HepG2 (cell line): ENCODE results near the gene ARHGEF3. TPM values are rescaled to one million over a fixed set of nuclear protein-coding genes. Genes with fewer than 3 reads are reported as not detected.

ENCODE experiments used
- BHLHE40 ChIP-seq: IDR thresholded peaks from 2 replicates; pipeline ENCODE4 v1.6.1; 2011; ENCODE audit warnings: low read length, improper control_type of control experiment
- DBP ChIP-seq: sonication (generic); formaldehyde crosslinking; IDR thresholded peaks from 2 replicates; pipeline ENCODE4 v1.4.0; 2020; ENCODE audit warnings: missing genetic modification reagents; ENCODE audit errors: not compliant biosample characterization
- DPF2 ChIP-seq: sonication (generic); formaldehyde crosslinking; IDR thresholded peaks from 2 replicates; pipeline ENCODE4 v1.4.0; 2020; ENCODE audit warnings: mild to moderate bottlenecking, low read depth, missing genetic modification reagents, borderline replicate concordance
- FOXA3 ChIP-seq: IDR thresholded peaks from 2 replicates; pipeline ENCODE4 v1.6.1; 2016; ENCODE audit warnings: missing genetic modification reagents, missing compliant biosample characterization
- GABPB1 ChIP-seq: IDR thresholded peaks from 2 replicates; pipeline ENCODE4 v1.6.1; 2016; ENCODE audit warnings: mild to moderate bottlenecking, missing genetic modification reagents, moderate library complexity, missing compliant biosample characterization
- MAX ChIP-seq: IDR thresholded peaks from 2 replicates; pipeline ENCODE4 v1.6.1; 2012; ENCODE audit warnings: inconsistent platforms
- MEIS1 ChIP-seq: sonication (generic); formaldehyde crosslinking; IDR thresholded peaks from 2 replicates; pipeline ENCODE4 v1.9.0; 2021; ENCODE audit warnings: mild to moderate bottlenecking, missing genetic modification reagents, moderate library complexity, borderline replicate concordance
- MIER2 ChIP-seq: IDR thresholded peaks from 2 replicates; pipeline ENCODE4 v1.6.1; 2016; ENCODE audit warnings: missing biosample characterization, missing genetic modification reagents
- MIER3 ChIP-seq: IDR thresholded peaks from 2 replicates; pipeline ENCODE4 v1.6.1; 2016; ENCODE audit warnings: missing compliant biosample characterization, borderline replicate concordance
- NFIC ChIP-seq: IDR thresholded peaks from 2 replicates; pipeline ENCODE4 v1.6.1; 2012; ENCODE audit warnings: mild to moderate bottlenecking, low read length, inconsistent platforms
- NFKB2 ChIP-seq: sonication (generic); formaldehyde crosslinking; IDR thresholded peaks from 2 replicates; pipeline ENCODE4 v1.4.0; 2020; ENCODE audit warnings: missing genetic modification reagents, borderline replicate concordance
- NR2C2 ChIP-seq: sonication (generic); formaldehyde crosslinking; IDR thresholded peaks from 2 replicates; pipeline ENCODE4 v1.4.0; 2020; ENCODE audit warnings: missing genetic modification reagents, mild to moderate bottlenecking, moderate library complexity, borderline replicate concordance
- POGZ ChIP-seq: sonication (generic); formaldehyde crosslinking; IDR thresholded peaks from 2 replicates; pipeline ENCODE4 v1.4.0; 2020; ENCODE audit warnings: mild to moderate bottlenecking, missing genetic modification reagents
- RCOR2 ChIP-seq: IDR thresholded peaks from 2 replicates; pipeline ENCODE4 v1.6.1; 2016; ENCODE audit warnings: missing biosample characterization, missing genetic modification reagents
- RFX5 ChIP-seq: IDR thresholded peaks from 2 replicates; pipeline ENCODE4 v1.6.1; 2011; ENCODE audit warnings: low read depth, low read length, improper control_type of control experiment
- SIX1 ChIP-seq: sonication (generic); formaldehyde crosslinking; IDR thresholded peaks from 2 replicates; pipeline ENCODE4 v1.4.0; 2020; ENCODE audit warnings: missing genetic modification reagents, borderline replicate concordance
- THAP11 ChIP-seq: IDR thresholded peaks from 2 replicates; pipeline ENCODE4 v1.6.1; 2016; ENCODE audit warnings: missing biosample characterization, missing genetic modification reagents
- ZBTB4 ChIP-seq: sonication (generic); formaldehyde crosslinking; IDR thresholded peaks from 2 replicates; pipeline ENCODE4 v1.4.0; 2020; ENCODE audit warnings: missing genetic modification reagents, mild to moderate bottlenecking, borderline replicate concordance
- ZBTB7B ChIP-seq: sonication (generic); formaldehyde crosslinking; IDR thresholded peaks from 2 replicates; pipeline ENCODE4 v1.4.0; 2020; ENCODE audit warnings: missing genetic modification reagents
- ZNF264 ChIP-seq: sonication (generic); formaldehyde crosslinking; IDR thresholded peaks from 2 replicates; pipeline ENCODE4 v1.4.0; 2020; ENCODE audit warnings: missing genetic modification reagents
- ZNF296 ChIP-seq: sonication (generic); formaldehyde crosslinking; conservative IDR thresholded peaks from 2 replicates; pipeline ENCODE4 v1.5.0; 2020; ENCODE audit warnings: mild to moderate bottlenecking, missing genetic modification reagents
- polyA plus RNA-seq, 8 experiments: library from polyadenylated mRNA; depleted of rRNA in 3 of 8; stranded (reverse) in 7 of 8; unstranded in 1 of 8; fragments of >200 nt; fragmentation: Illumina TruSeq in 4 of 8; extraction: Trizol in 4 of 8; gene quantifications; 2 replicates each; pipeline versions ENCODE4 v1.2.1 to v1.2.3, GENCODE V29; 2011 to 2016; ENCODE audit warnings: low read depth in 4 of 8, missing spikeins in 1 of 8, mixed read lengths in 1 of 8; ENCODE audit not compliant: insufficient read depth in 1 of 8
- total RNA-seq, 5 experiments: library from RNA; depleted of rRNA; stranded (reverse); fragments of >200 nt; fragmentation: Illumina TruSeq; extraction: Trizol; gene quantifications; 2 replicates each; pipeline ENCODE4 v1.2.3, GENCODE V29; 2016; ENCODE audit warnings: low read depth in 1 of 5
- TF ChIP-seq, protein P1 (sequence below): sonication (generic); formaldehyde crosslinking; IDR thresholded peaks from 2 replicates; pipeline ENCODE4 v1.4.0; 2020; ENCODE audit warnings: missing genetic modification reagents, borderline replicate concordance
- TF ChIP-seq, protein P2 (sequence below): sonication (generic); formaldehyde crosslinking; IDR thresholded peaks from 2 replicates; pipeline ENCODE4 v1.4.0; 2020; ENCODE audit warnings: missing genetic modification reagents, borderline replicate concordance

Gene ARHGEF3
- total and polyA plus RNA-seq, 2 of the 13 experiments (the other 11 are each of a cell fraction or from before 2014, with no cell fraction given): 14.8 to 23.1 TPM

DNA sequence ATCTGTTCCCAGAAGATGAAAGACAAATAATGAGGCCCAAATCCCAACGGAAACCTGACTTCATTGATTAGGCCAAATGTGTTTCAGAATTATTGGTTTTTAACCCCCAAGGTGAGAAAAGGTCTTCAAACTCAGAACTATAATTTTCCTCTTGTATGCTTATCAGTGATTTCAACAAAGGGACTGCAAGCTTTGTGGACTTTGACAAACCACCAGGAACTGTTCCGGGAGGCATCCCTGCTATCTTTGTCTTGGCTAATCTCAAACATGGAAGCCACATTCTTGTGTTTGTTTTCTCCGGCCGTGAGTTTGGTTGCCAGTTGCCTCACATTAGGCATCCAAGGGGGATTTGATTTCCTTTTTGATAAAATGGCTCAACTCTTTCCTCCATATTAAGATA lies 19.5 kb downstream of the ARHGEF3 start (continued):
- TF ChIP-seq, protein P1, sequence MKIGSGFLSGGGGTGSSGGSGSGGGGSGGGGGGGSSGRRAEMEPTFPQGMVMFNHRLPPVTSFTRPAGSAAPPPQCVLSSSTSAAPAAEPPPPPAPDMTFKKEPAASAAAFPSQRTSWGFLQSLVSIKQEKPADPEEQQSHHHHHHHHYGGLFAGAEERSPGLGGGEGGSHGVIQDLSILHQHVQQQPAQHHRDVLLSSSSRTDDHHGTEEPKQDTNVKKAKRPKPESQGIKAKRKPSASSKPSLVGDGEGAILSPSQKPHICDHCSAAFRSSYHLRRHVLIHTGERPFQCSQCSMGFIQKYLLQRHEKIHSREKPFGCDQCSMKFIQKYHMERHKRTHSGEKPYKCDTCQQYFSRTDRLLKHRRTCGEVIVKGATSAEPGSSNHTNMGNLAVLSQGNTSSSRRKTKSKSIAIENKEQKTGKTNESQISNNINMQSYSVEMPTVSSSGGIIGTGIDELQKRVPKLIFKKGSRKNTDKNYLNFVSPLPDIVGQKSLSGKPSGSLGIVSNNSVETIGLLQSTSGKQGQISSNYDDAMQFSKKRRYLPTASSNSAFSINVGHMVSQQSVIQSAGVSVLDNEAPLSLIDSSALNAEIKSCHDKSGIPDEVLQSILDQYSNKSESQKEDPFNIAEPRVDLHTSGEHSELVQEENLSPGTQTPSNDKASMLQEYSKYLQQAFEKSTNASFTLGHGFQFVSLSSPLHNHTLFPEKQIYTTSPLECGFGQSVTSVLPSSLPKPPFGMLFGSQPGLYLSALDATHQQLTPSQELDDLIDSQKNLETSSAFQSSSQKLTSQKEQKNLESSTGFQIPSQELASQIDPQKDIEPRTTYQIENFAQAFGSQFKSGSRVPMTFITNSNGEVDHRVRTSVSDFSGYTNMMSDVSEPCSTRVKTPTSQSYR (CRISPR knock-in tag): peak; percentile 16; the same call in 1 of the 2 replicates
- peak; percentile 35; the same call in 1 of the 2 replicates for TF ChIP-seq POGZ
- peak; percentile 87; the same call in 1 of the 2 replicates for TF ChIP-seq ZBTB7B (CRISPR knock-in tag)
- peak; percentile 89 for TF ChIP-seq NFIC
- peak; percentile 78; the same call in 1 of the 2 replicates for TF ChIP-seq RCOR2 (CRISPR knock-in tag)
- 0 out of 2 replicates have a peak, but pooled peaks have one; percentile 35 for TF ChIP-seq MAX
- TF ChIP-seq ZNF264 (CRISPR knock-in tag): 0 out of 2 replicates have a peak, but pooled peaks have one; percentile 40
- no peak for TF ChIP-seq ZNF296 (CRISPR knock-in tag)
- peak; percentile 64; the same call in 1 of the 2 replicates for TF ChIP-seq SIX1 (CRISPR knock-in tag)
- TF ChIP-seq NFKB2 (CRISPR knock-in tag): no peak
- no peak for TF ChIP-seq RFX5
- TF ChIP-seq DBP (CRISPR knock-in tag): no peak
- peak; percentile 89 for TF ChIP-seq FOXA3 (CRISPR knock-in tag)
- peak; percentile 23; the same call in 1 of the 2 replicates for TF ChIP-seq MEIS1 (CRISPR knock-in tag)
- no peak for TF ChIP-seq THAP11 (CRISPR knock-in tag)
- peak; percentile 51; the same call in 1 of the 2 replicates for TF ChIP-seq MIER3
- TF ChIP-seq DPF2 (CRISPR knock-in tag): peak; percentile 75
- no peak for TF ChIP-seq MIER2 (CRISPR knock-in tag)
- no peak for TF ChIP-seq BHLHE40
- peak; percentile 13; the same call in 1 of the 2 replicates for TF ChIP-seq NR2C2 (CRISPR knock-in tag)
- TF ChIP-seq, protein P2, sequence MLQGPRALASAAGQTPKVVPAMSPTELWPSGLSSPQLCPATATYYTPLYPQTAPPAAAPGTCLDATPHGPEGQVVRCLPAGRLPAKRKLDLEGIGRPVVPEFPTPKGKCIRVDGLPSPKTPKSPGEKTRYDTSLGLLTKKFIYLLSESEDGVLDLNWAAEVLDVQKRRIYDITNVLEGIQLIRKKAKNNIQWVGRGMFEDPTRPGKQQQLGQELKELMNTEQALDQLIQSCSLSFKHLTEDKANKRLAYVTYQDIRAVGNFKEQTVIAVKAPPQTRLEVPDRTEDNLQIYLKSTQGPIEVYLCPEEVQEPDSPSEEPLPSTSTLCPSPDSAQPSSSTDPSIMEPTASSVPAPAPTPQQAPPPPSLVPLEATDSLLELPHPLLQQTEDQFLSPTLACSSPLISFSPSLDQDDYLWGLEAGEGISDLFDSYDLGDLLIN (CRISPR knock-in tag): no peak
- 0 out of 2 replicates have a peak, but pooled peaks have one; percentile 28 for TF ChIP-seq GABPB1
- no peak for TF ChIP-seq ZBTB4 (CRISPR knock-in tag)
